Vagina (tissue), 2 donors: ENCODE results near the gene RPF1. TPM values are rescaled to one million over a fixed set of nuclear protein-coding genes. Genes with fewer than 3 reads are reported as not detected.

Experiments
- DNase-seq, 2 donors: peaks; one replicate each; pipeline ENCODE4 v3.0.0-alpha.2; 2017; ENCODE audit errors: extremely low spot score in 2 of 2
- H3K27ac ChIP-seq: fragments of 200-600 bp; sonication (generic); one replicate; pipeline ENCODE4 v1.5.1; 2019
- H3K27me3 ChIP-seq: fragments of 200-600 bp; sonication (generic); one replicate; pipeline ENCODE4 v1.5.1; 2019
- H3K36me3 ChIP-seq, 2 donors: fragments of 200-600 bp; sonication (generic); one replicate each; pipeline ENCODE4 v1.5.1; 2017 to 2019
- H3K4me1 ChIP-seq: fragments of 200-600 bp; sonication (generic); one replicate; pipeline ENCODE4 v1.5.1; 2019
- H3K4me3 ChIP-seq, 2 donors: fragments of 200-600 bp; sonication (generic); 1 replicate in 1 of 2; 2 replicates in 1 of 2; pipeline ENCODE4 v1.5.1; 2016 to 2019
- H3K9me3 ChIP-seq: fragments of 200-600 bp; sonication (generic); one replicate; pipeline ENCODE4 v1.5.1; 2019
- CTCF ChIP-seq, 3 experiments: fragments of 450-650 bp in 2 of 3; fragments of 200-600 bp in 1 of 3; sonication (generic) in 1 of 3; IDR thresholded peaks; one replicate each; pipeline ENCODE4 v1.5.1; 2017 to 2019; ENCODE audit warnings: antibody characterized with exemption in 3 of 3, mild to moderate bottlenecking in 2 of 3, moderate library complexity in 2 of 3
- POLR2A ChIP-seq, 2 donors: fragments of 450-650 bp; IDR thresholded peaks; one replicate each; pipeline ENCODE4 v1.6.1; 2017; ENCODE audit warnings: antibody characterized with exemption in 2 of 2, mild to moderate bottlenecking in 2 of 2, moderate library complexity in 2 of 2
- POLR2AphosphoS5 ChIP-seq, 2 donors: sonication (generic); formaldehyde crosslinking; IDR thresholded peaks; one replicate each; pipeline ENCODE4 v1.9.0; 2017; ENCODE audit warnings: antibody characterized with exemption in 2 of 2, mild to moderate bottlenecking in 2 of 2, low read depth in 1 of 2; ENCODE audit not compliant: insufficient read depth in 1 of 2
- intact Hi-C: fragments of 100-400 bp; cut with DNase I; formaldehyde crosslinking; loops from one replicate; pipeline ENCODE4 v1.15.1; 2023
- total RNA-seq: library from RNA; depleted of rRNA; stranded (reverse); fragments of >200 nt; gene quantifications from one replicate; pipeline ENCODE4 v1.2.3, GENCODE V29; 2016

RPF1 gene
- total RNA-seq, 1 donor from 2014 or later = 23.8 TPM

- H3K4me1 ChIP-seq = no peaks in the 10 kb centered on the region
- H3K27ac ChIP-seq = no peak overlapping the region
- TF ChIP-seq POLR2AphosphoS5 (IDR thresholded peaks at IDR 0.05; ENCODE audit: insufficient read depth in 1 of 2, low read depth in 1 of 2) = no peak
- no peak for TF ChIP-seq POLR2A (IDR thresholded peaks at IDR 0.05)
- TF ChIP-seq CTCF (IDR thresholded peaks at IDR 0.05) = no peak
- H3K36me3 ChIP-seq = no peaks in the 10 kb centered on the region
- no peak overlapping the region for H3K4me3 ChIP-seq
- no peaks in the 10 kb centered on the region for H3K9me3 ChIP-seq
- intact Hi-C loops = no loop called here
- no peak for DNase-seq
- H3K27me3 ChIP-seq = no peaks in the 10 kb centered on the region
Measured at GRCh38 chr1:84525779-84526178, 46.7 kb downstream of the RPF1 start.

- Histone ChIP-seq H3K4me1 (no peaks in the 10 kb centered on the region), H3K27me3 (no peaks in the 10 kb centered on the region), H3K36me3 (no peaks in the 10 kb centered on the region), H3K9me3 (no peaks in the 10 kb centered on the region), H3K27ac (no peak overlapping the region), H3K4me3 (no peak overlapping the region)
- intact Hi-C loops = no loop called here
- DNase-seq = no peak
- TF ChIP-seq POLR2AphosphoS5 (IDR thresholded peaks at IDR 0.05; ENCODE audit: insufficient read depth in 1 of 2, low read depth in 1 of 2) = no peak
Measured at GRCh38 chr1:84538599-84538998, 59.5 kb downstream of the RPF1 start.

GRCh38 chr1:84539972-84540371, 60.9 kb downstream of the RPF1 start:
- Histone ChIP-seq H3K36me3 (no peaks in the 10 kb centered on the region), H3K9me3 (no peaks in the 10 kb centered on the region), H3K4me1 (no peaks in the 10 kb centered on the region), H3K27ac (no peak overlapping the region), H3K4me3 (no peak overlapping the region), H3K27me3 (no peaks in the 10 kb centered on the region)
- intact Hi-C loops = no loop called here
- DNase-seq = no peak
- no peak for TF ChIP-seq POLR2A (IDR thresholded peaks at IDR 0.05)
- TF ChIP-seq POLR2AphosphoS5 (IDR thresholded peaks at IDR 0.05; ENCODE audit: insufficient read depth in 1 of 2, low read depth in 1 of 2) = no peak
- TF ChIP-seq CTCF (IDR thresholded peaks at IDR 0.05) = no peak

- Histone ChIP-seq H3K36me3 (no peaks in the 10 kb centered on the region), H3K9me3 (no peaks in the 10 kb centered on the region), H3K27me3 (no peaks in the 10 kb centered on the region), H3K4me3 (no peak overlapping the region), H3K27ac (no peak overlapping the region), H3K4me1 (no peaks in the 10 kb centered on the region)
- no peak for DNase-seq
- intact Hi-C loops = no loop called here
- TF ChIP-seq CTCF (IDR thresholded peaks at IDR 0.05) (no peak), POLR2A (IDR thresholded peaks at IDR 0.05) (no peak), POLR2AphosphoS5 (IDR thresholded peaks at IDR 0.05; ENCODE audit: insufficient read depth in 1 of 2, low read depth in 1 of 2) (no peak)
Measured at GRCh38 chr1:84540759-84541158, 61.7 kb downstream of the RPF1 start.

GRCh38 chr1:84541679-84542078, 62.6 kb downstream of the RPF1 start:
- Histone ChIP-seq H3K27ac (no peak overlapping the region), H3K36me3 (no peaks in the 10 kb centered on the region), H3K4me3 (no peak overlapping the region), H3K9me3 (no peaks in the 10 kb centered on the region), H3K4me1 (no peaks in the 10 kb centered on the region), H3K27me3 (no peaks in the 10 kb centered on the region)
- intact Hi-C loops = no loop called here
- no peak for DNase-seq
- no peak for TF ChIP-seq POLR2A (IDR thresholded peaks at IDR 0.05)
- TF ChIP-seq CTCF (IDR thresholded peaks at IDR 0.05) = no peak
- no peak for TF ChIP-seq POLR2AphosphoS5 (IDR thresholded peaks at IDR 0.05; ENCODE audit: insufficient read depth in 1 of 2, low read depth in 1 of 2)

Other genes starting within 250 kb of the RPF1 start
- not detected for gene SAMD13, start 177.6 kb upstream of the RPF1 start, total RNA-seq
- not detected for gene DNASE2B, start 80.8 kb upstream of the RPF1 start, total RNA-seq
- gene SPATA1, start 27.1 kb downstream of the RPF1 start, total RNA-seq = 0.25 TPM
- gene GNG5, start 27.3 kb downstream of the RPF1 start, total RNA-seq = 95.3 TPM
- 9.3 TPM for gene CTBS, start 95.2 kb downstream of the RPF1 start, total RNA-seq
- 8.3 TPM for gene SSX2IP, start 211.2 kb downstream of the RPF1 start, total RNA-seq